ENCODE data around the gene PSMG3. TPM values are rescaled to one million over a fixed set of nuclear protein-coding genes. Genes with fewer than 3 reads are reported as not detected.

PSMG3 gene
- total RNA-seq, 5 donors from 2014 or later (not counting 1 experiment from before 2014, with no cell fraction given) = 17.6 to 28.5 (median 20.6) TPM

- WGBS (ENCODE audit: insufficient coverage) = 46% methylated on average over 19 of the region's 19 CpGs
- peaks cover 0 to 4% (median 0%) of the 10 kb centered on the region in 3 donors for H3K9me3 Mint-ChIP-seq
- peaks cover 4 to 30% of the 10 kb centered on the region in 2 experiments for H3K4me1 ChIP-seq (ENCODE audit: control insufficient read depth in 1 of 2, extremely low read depth in 1 of 2, insufficient read depth in 2 of 2, low read length in 2 of 2)
- no peak overlapping the region for H3K4me3 ChIP-seq (ENCODE audit: control insufficient read depth in 1 of 2, extremely low read depth in 1 of 2, low read length in 1 of 2)
- peaks cover 36 to 57% of the 10 kb centered on the region in 2 donors for H3K27me3 Mint-ChIP-seq
- H3K4me1 Mint-ChIP-seq = peaks cover 21 to 30% (median 24%) of the 10 kb centered on the region in 3 donors
- CTCF ChIA-PET = no interaction called here
- H3K4me3 Mint-ChIP-seq = peak overlapping the region in 1 of 3 donors; percentile 71
- H3K27ac Mint-ChIP-seq = no peak overlapping the region
- H3K36me3 Mint-ChIP-seq = no peaks in the 10 kb centered on the region
- no peaks in the 10 kb centered on the region for H3K9me3 ChIP-seq
- H3K27me3 ChIP-seq (replicated peaks in 1 of 2; ENCODE audit: control insufficient read depth in 2 of 2, extremely low read depth in 1 of 2, insufficient read depth in 2 of 2, low read length in 1 of 2) = peaks cover 0 to 80% of the 10 kb centered on the region in 2 experiments
- POLR2A ChIA-PET = no interaction called here
- no peak overlapping the region for H3K27ac ChIP-seq (ENCODE audit: low read length)
- H3K36me3 ChIP-seq (ENCODE audit: control insufficient read depth in 2 of 2, extremely low read depth in 1 of 2, insufficient read depth in 1 of 2, low read length in 1 of 2) = no peaks in the 10 kb centered on the region
- DNase-seq (peak in 2 of 35 experiments; percentile 8 to 18), ATAC-seq (replicated peaks in 1 of 4) (no peak)
Measured at GRCh38 chr7:1593091-1593866, 23.4 kb upstream of the PSMG3 start.

DNA sequence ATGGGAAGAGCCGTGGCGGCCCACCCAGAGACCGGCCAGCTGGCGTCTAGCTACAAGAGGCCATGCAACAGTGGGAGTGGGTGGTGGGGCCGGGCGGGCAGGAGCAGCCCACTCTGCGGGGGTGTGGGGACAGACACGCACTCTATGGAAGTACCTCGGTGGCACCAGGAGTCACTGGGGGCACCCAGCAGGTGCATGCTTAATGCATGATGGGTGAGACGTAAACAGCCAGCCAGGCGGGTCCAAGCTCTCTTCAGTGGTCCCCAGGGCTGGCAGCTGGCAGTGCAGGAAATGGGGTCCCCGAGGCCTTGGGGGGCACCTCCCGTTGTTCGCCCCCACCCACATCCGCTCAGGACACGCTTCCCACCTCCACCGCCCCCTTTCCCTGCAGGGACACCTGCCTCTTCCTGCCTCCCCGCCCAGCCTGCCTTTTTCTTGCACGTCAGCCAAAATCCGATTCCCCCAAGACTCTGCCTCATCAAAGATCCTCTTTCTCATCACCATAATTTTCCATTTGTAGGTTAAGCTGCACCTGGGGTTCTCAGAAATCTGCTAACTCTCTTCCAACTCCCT lies 22.6 kb upstream of the PSMG3 start:
- peaks cover 21 to 30% (median 24%) of the 10 kb centered on the region in 3 donors for H3K4me1 Mint-ChIP-seq
- H3K9me3 ChIP-seq = no peaks in the 10 kb centered on the region
- CTCF ChIA-PET = no interaction called here
- ATAC-seq (replicated peaks in 1 of 4) = peak in 3 of 4 experiments; percentile 15 to 56 (median 38)
- peak overlapping the region; percentile 39 to 71 (median 47) for H3K4me3 Mint-ChIP-seq
- no peaks in the 10 kb centered on the region for H3K36me3 ChIP-seq (ENCODE audit: control insufficient read depth in 2 of 2, extremely low read depth in 1 of 2, insufficient read depth in 1 of 2, low read length in 1 of 2)
- DNase-seq = peak in 2 of 35 experiments; percentile 7 to 11
- 15% methylated on average over 20 of the region's 20 CpGs for WGBS (ENCODE audit: insufficient coverage)
- H3K27me3 ChIP-seq (replicated peaks in 1 of 2; ENCODE audit: control insufficient read depth in 2 of 2, extremely low read depth in 1 of 2, insufficient read depth in 2 of 2, low read length in 1 of 2) = peaks cover 0 to 81% of the 10 kb centered on the region in 2 experiments
- H3K4me3 ChIP-seq (ENCODE audit: control insufficient read depth in 1 of 2, extremely low read depth in 1 of 2, low read length in 1 of 2) = peak overlapping the region in 1 of 2 donors; percentile 39
- peaks cover 0 to 4% (median 0%) of the 10 kb centered on the region in 3 donors for H3K9me3 Mint-ChIP-seq
- H3K27ac Mint-ChIP-seq = no peak overlapping the region
- no peaks in the 10 kb centered on the region for H3K36me3 Mint-ChIP-seq
- POLR2A ChIA-PET = no interaction called here
- peaks cover 36 to 54% of the 10 kb centered on the region in 2 donors for H3K27me3 Mint-ChIP-seq
- H3K4me1 ChIP-seq (ENCODE audit: control insufficient read depth in 1 of 2, extremely low read depth in 1 of 2, insufficient read depth in 2 of 2, low read length in 2 of 2) = peaks cover 4 to 30% of the 10 kb centered on the region in 2 experiments
- H3K27ac ChIP-seq (ENCODE audit: low read length) = no peak overlapping the region

GRCh38 chr7:1591876-1592275 lies 22.0 kb upstream of the PSMG3 start:
- peaks cover 4 to 30% of the 10 kb centered on the region in 2 experiments for H3K4me1 ChIP-seq (ENCODE audit: control insufficient read depth in 1 of 2, extremely low read depth in 1 of 2, insufficient read depth in 2 of 2, low read length in 2 of 2)
- peak overlapping the region in 1 of 2 donors; percentile 39 for H3K4me3 ChIP-seq (ENCODE audit: control insufficient read depth in 1 of 2, extremely low read depth in 1 of 2, low read length in 1 of 2)
- no peaks in the 10 kb centered on the region for H3K36me3 Mint-ChIP-seq
- H3K4me1 Mint-ChIP-seq = peaks cover 21 to 30% (median 24%) of the 10 kb centered on the region in 3 donors
- H3K9me3 Mint-ChIP-seq = peaks cover 0 to 4% (median 0%) of the 10 kb centered on the region in 3 donors
- ATAC-seq (replicated peaks in 1 of 4) (peak; percentile 42 to 77 (median 56)), DNase-seq (peak in 6 of 35 experiments; percentile 9 to 25 (median 19))
- POLR2A ChIA-PET = no interaction called here
- CTCF ChIA-PET = no interaction called here
- peak overlapping the region; percentile 37 to 71 (median 39) for H3K4me3 Mint-ChIP-seq
- peaks cover 0 to 78% of the 10 kb centered on the region in 2 experiments for H3K27me3 ChIP-seq (replicated peaks in 1 of 2; ENCODE audit: control insufficient read depth in 2 of 2, extremely low read depth in 1 of 2, insufficient read depth in 2 of 2, low read length in 1 of 2)
- H3K36me3 ChIP-seq (ENCODE audit: control insufficient read depth in 2 of 2, extremely low read depth in 1 of 2, insufficient read depth in 1 of 2, low read length in 1 of 2) = no peaks in the 10 kb centered on the region
- no peaks in the 10 kb centered on the region for H3K9me3 ChIP-seq
- WGBS (ENCODE audit: insufficient coverage) = 4% methylated on average over 15 of the region's 15 CpGs
- H3K27ac Mint-ChIP-seq = no peak overlapping the region
- H3K27me3 Mint-ChIP-seq = peaks cover 36 to 52% of the 10 kb centered on the region in 2 donors
- no peak overlapping the region for H3K27ac ChIP-seq (ENCODE audit: low read length)

DNA sequence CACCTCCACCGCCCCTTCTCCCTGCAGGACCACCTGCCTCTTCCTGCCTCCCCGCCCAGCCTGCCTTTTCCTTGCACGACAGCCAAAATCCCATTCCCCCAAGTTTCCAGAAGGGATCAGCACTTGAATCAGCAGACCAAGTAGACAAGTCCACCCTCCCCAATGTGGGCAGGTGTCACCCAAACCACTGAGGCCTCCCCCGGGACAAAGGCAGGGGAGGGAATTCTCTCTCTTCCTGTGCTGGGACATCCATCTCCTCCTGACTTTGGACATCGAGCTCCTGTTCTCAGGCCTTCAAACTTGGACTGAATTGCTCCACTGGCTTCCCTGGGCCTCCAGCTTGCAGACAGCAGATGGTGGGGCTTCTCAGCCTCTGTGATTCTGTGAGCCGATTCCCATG lies 21.6 kb upstream of the PSMG3 start:
- POLR2A ChIA-PET = no interaction called here
- H3K4me3 ChIP-seq (ENCODE audit: control insufficient read depth in 1 of 2, extremely low read depth in 1 of 2, low read length in 1 of 2) = no peak overlapping the region
- DNase-seq (no peak), ATAC-seq (replicated peaks in 1 of 4) (peak in 1 of 4 experiments; percentile 10)
- no peak overlapping the region for H3K27ac ChIP-seq (ENCODE audit: low read length)
- no peak overlapping the region for H3K27ac Mint-ChIP-seq
- peaks cover 0 to 4% (median 0%) of the 10 kb centered on the region in 3 donors for H3K9me3 Mint-ChIP-seq
- no peaks in the 10 kb centered on the region for H3K36me3 ChIP-seq (ENCODE audit: control insufficient read depth in 2 of 2, extremely low read depth in 1 of 2, insufficient read depth in 1 of 2, low read length in 1 of 2)
- H3K27me3 Mint-ChIP-seq = peaks cover 32 to 49% of the 10 kb centered on the region in 2 donors
- H3K9me3 ChIP-seq = no peaks in the 10 kb centered on the region
- peak overlapping the region in 1 of 3 donors; percentile 71 for H3K4me3 Mint-ChIP-seq
- H3K27me3 ChIP-seq (replicated peaks in 1 of 2; ENCODE audit: control insufficient read depth in 2 of 2, extremely low read depth in 1 of 2, insufficient read depth in 2 of 2, low read length in 1 of 2) = peaks cover 0 to 74% of the 10 kb centered on the region in 2 experiments
- peaks cover 4 to 30% of the 10 kb centered on the region in 2 experiments for H3K4me1 ChIP-seq (ENCODE audit: control insufficient read depth in 1 of 2, extremely low read depth in 1 of 2, insufficient read depth in 2 of 2, low read length in 2 of 2)
- peaks cover 21 to 30% (median 24%) of the 10 kb centered on the region in 3 donors for H3K4me1 Mint-ChIP-seq
- no peaks in the 10 kb centered on the region for H3K36me3 Mint-ChIP-seq
- 38% methylated on average over 5 of the region's 6 CpGs for WGBS (ENCODE audit: insufficient coverage)
- CTCF ChIA-PET = interaction anchor here in 1 of 2 donors (0.6 kb wide), 1 partner anchor 54 kb away, joined by 3 read pairs; no protein-coding TSS in a partner anchor

GRCh38 chr7:1590887-1591286 lies 21.1 kb upstream of the PSMG3 start:
- Mint-ChIP-seq H3K27ac (peak overlapping the region in 1 of 2 donors; percentile 11), H3K4me1 (peaks cover 21 to 30% (median 24%) of the 10 kb centered on the region in 3 donors), H3K36me3 (no peaks in the 10 kb centered on the region), H3K9me3 (peaks cover 0 to 4% (median 0%) of the 10 kb centered on the region in 3 donors), H3K27me3 (peaks cover 32 to 44% of the 10 kb centered on the region in 2 donors), H3K4me3 (peak overlapping the region in 1 of 3 donors; percentile 71)
- Histone ChIP-seq H3K27me3 (replicated peaks in 1 of 2; ENCODE audit: control insufficient read depth in 2 of 2, extremely low read depth in 1 of 2, insufficient read depth in 2 of 2, low read length in 1 of 2) (peaks cover 0 to 68% of the 10 kb centered on the region in 2 experiments), H3K4me1 (ENCODE audit: control insufficient read depth in 1 of 2, extremely low read depth in 1 of 2, insufficient read depth in 2 of 2, low read length in 2 of 2) (peaks cover 4 to 30% of the 10 kb centered on the region in 2 experiments), H3K4me3 (ENCODE audit: control insufficient read depth in 1 of 2, extremely low read depth in 1 of 2, low read length in 1 of 2) (no peak overlapping the region), H3K9me3 (no peaks in the 10 kb centered on the region), H3K27ac (ENCODE audit: low read length) (no peak overlapping the region), H3K36me3 (ENCODE audit: control insufficient read depth in 2 of 2, extremely low read depth in 1 of 2, insufficient read depth in 1 of 2, low read length in 1 of 2) (no peaks in the 10 kb centered on the region)
- DNase-seq (no peak), ATAC-seq (replicated peaks in 1 of 4) (no peak)
- POLR2A ChIA-PET = no interaction called here
- CTCF ChIA-PET = interaction anchor here in 1 of 2 donors (0.6 kb wide), 1 partner anchor 55 kb away, joined by 3 read pairs; no protein-coding TSS in a partner anchor
- 88% methylated on average over 7 of the region's 9 CpGs for WGBS (ENCODE audit: insufficient coverage)

GRCh38 chr7:1590476-1590875 lies 20.6 kb upstream of the PSMG3 start:
- ATAC-seq (replicated peaks in 1 of 4) = no peak
- POLR2A ChIA-PET = no interaction called here

More at GRCh38 chr7:1590476-1590875, 20.6 kb upstream of the PSMG3 start:
- WGBS (ENCODE audit: insufficient coverage) = 90% methylated on average over 5 of the region's 6 CpGs
- peak overlapping the region in 1 of 2 donors; percentile 11 for H3K27ac Mint-ChIP-seq
- peaks cover 32 to 41% of the 10 kb centered on the region in 2 donors for H3K27me3 Mint-ChIP-seq
- Histone ChIP-seq H3K4me1 (ENCODE audit: control insufficient read depth in 1 of 2, extremely low read depth in 1 of 2, insufficient read depth in 2 of 2, low read length in 2 of 2) (peaks cover 4 to 30% of the 10 kb centered on the region in 2 experiments), H3K27ac (ENCODE audit: low read length) (no peak overlapping the region), H3K9me3 (no peaks in the 10 kb centered on the region), H3K4me3 (ENCODE audit: control insufficient read depth in 1 of 2, extremely low read depth in 1 of 2, low read length in 1 of 2) (no peak overlapping the region), H3K36me3 (ENCODE audit: control insufficient read depth in 2 of 2, extremely low read depth in 1 of 2, insufficient read depth in 1 of 2, low read length in 1 of 2) (peaks cover 0 to 1% of the 10 kb centered on the region in 2 donors), H3K27me3 (replicated peaks in 1 of 2; ENCODE audit: control insufficient read depth in 2 of 2, extremely low read depth in 1 of 2, insufficient read depth in 2 of 2, low read length in 1 of 2) (peaks cover 0 to 64% of the 10 kb centered on the region in 2 experiments)
- CTCF ChIA-PET = no interaction called here
- H3K4me1 Mint-ChIP-seq = peaks cover 21 to 30% (median 24%) of the 10 kb centered on the region in 3 donors
- no peaks in the 10 kb centered on the region for H3K36me3 Mint-ChIP-seq
- H3K9me3 Mint-ChIP-seq = peaks cover 0 to 4% (median 0%) of the 10 kb centered on the region in 3 donors
- H3K4me3 Mint-ChIP-seq = peak overlapping the region in 1 of 3 donors; percentile 71
- DNase-seq = no peak
